Activated naive CD4-positive, alpha-beta T cell treated with anti-CD3 and anti-CD28 coated beads, Interleukin-2, amount 50 U/mL, for 72 hours (primary cell): ENCODE data around the gene YIF1B. TPM values are rescaled to one million over a fixed set of nuclear protein-coding genes. Genes with fewer than 3 reads are reported as not detected.

Source experiments
- total RNA-seq, 2 donors: library from RNA; stranded (reverse); gene quantifications; one replicate each; pipeline ENCODE4 v1.2.3, GENCODE V29; 2022

Gene YIF1B
- total RNA-seq, 2 donors from 2014 or later: 82.1 to 90.0 TPM

Other genes with a start within 250 kb of the YIF1B start
- gene DPF1, start 91.7 kb downstream of the YIF1B start, total RNA-seq: 1 to 10 TPM in 1 of 2 donors, not detected in 1; 2.1 TPM
- gene PPP1R14A, start 59.6 kb downstream of the YIF1B start, total RNA-seq: under 1 TPM; 0.46 to 0.74 TPM
- 100 to 1,000 TPM in 1 of 2 donors, 10 to 100 TPM in 1; 43.0 to 101 TPM for gene SPINT2, start 51.4 kb downstream of the YIF1B start, total RNA-seq
- not detected for gene C19orf33, start 11.7 kb downstream of the YIF1B start, total RNA-seq
- gene KCNK6, start 3.9 kb upstream of the YIF1B start, total RNA-seq: 10 to 100 TPM; 10.7 to 12.1 TPM
- 10 to 100 TPM in 1 of 2 donors, 1 to 10 TPM in 1; 4.1 to 22.8 TPM for gene CATSPERG, start 19.9 kb upstream of the YIF1B start, total RNA-seq
- gene PSMD8, start 58.6 kb upstream of the YIF1B start, total RNA-seq: 100 to 1,000 TPM; 189 to 203 TPM
- gene GGN, start 72.1 kb upstream of the YIF1B start, total RNA-seq: 1 to 10 TPM in 1 of 2 donors, not detected in 1; 1.2 TPM
- 1 to 10 TPM; 3.5 to 6.7 TPM for gene SPRED3, start 72.8 kb upstream of the YIF1B start, total RNA-seq
- gene FAM98C, start 87.1 kb upstream of the YIF1B start, total RNA-seq: 10 to 100 TPM; 28.4 to 33.1 TPM
- 1 to 10 TPM; 2.3 to 8.3 TPM for gene RASGRP4, start 110.3 kb upstream of the YIF1B start, total RNA-seq
- gene RYR1, start 117.7 kb upstream of the YIF1B start, total RNA-seq: 1 to 10 TPM; 2.9 to 5.0 TPM